Fibroblast of lung (primary cell): ENCODE data around the gene SH3PXD2A. TPM values are rescaled to one million over a fixed set of nuclear protein-coding genes. Genes with fewer than 3 reads are reported as not detected.

Experiments
- DNase-seq, 2 donors: peaks; one replicate each; pipeline versions ENCODE4 v3.0.0 to v3.0.0-alpha.2; 2010; ENCODE audit warnings: low read depth in 2 of 2
- H2AFZ ChIP-seq: 2 replicates; pipeline ENCODE4 v1.5.1; 2012; ENCODE audit warnings: low read length, control low read depth, inconsistent platforms
- H3K27ac ChIP-seq: 2 replicates; pipeline ENCODE4 v1.5.1; 2011; ENCODE audit warnings: low read length, control low read depth; ENCODE audit not compliant: insufficient read depth
- H3K27me3 ChIP-seq: 2 replicates; pipeline ENCODE4 v1.5.1; 2011; ENCODE audit warnings: mild to moderate bottlenecking, low read length; ENCODE audit not compliant: control insufficient read depth, insufficient read depth
- H3K36me3 ChIP-seq: 2 replicates; pipeline ENCODE4 v1.5.1; 2011; ENCODE audit warnings: low read length; ENCODE audit not compliant: control insufficient read depth, insufficient read depth
- H3K4me1 ChIP-seq: 2 replicates; pipeline ENCODE4 v1.5.1; 2011; ENCODE audit warnings: low read length; ENCODE audit not compliant: control insufficient read depth, insufficient read depth; ENCODE audit errors: extremely low read depth
- H3K4me2 ChIP-seq: 2 replicates; pipeline ENCODE4 v1.5.1; 2011; ENCODE audit warnings: low read length, control low read depth; ENCODE audit not compliant: insufficient read depth; ENCODE audit errors: extremely low read depth
- H3K4me3 ChIP-seq, 4 experiments: fragments of 200-600 bp in 1 of 4; sonication (generic) in 1 of 4; replicated peaks in 1 of 4; 2 replicates each; pipeline ENCODE4 v1.5.1; 2011 to 2016; ENCODE audit warnings: low read length in 4 of 4, low read depth in 3 of 4, mild to moderate bottlenecking in 3 of 4, control low read depth in 2 of 4, inconsistent platforms in 1 of 4, mixed read lengths in 1 of 4; ENCODE audit not compliant: insufficient read depth in 1 of 4; ENCODE audit errors: control extremely low read depth in 1 of 4
- H3K79me2 ChIP-seq: 2 replicates; pipeline ENCODE4 v1.5.1; 2012; ENCODE audit warnings: mild to moderate bottlenecking, low read length, inconsistent platforms; ENCODE audit not compliant: control insufficient read depth, insufficient read depth
- H3K9ac ChIP-seq: 2 replicates; pipeline ENCODE4 v1.5.1; 2011; ENCODE audit warnings: mild to moderate bottlenecking, low read length, control low read depth; ENCODE audit not compliant: insufficient read depth
- H3K9me3 ChIP-seq: 2 replicates; pipeline ENCODE4 v1.5.1; 2012; ENCODE audit warnings: low read depth, low read length; ENCODE audit not compliant: control insufficient read depth, insufficient read depth
- H4K20me1 ChIP-seq: 2 replicates; pipeline ENCODE4 v1.5.1; 2011; ENCODE audit warnings: low read length; ENCODE audit not compliant: control insufficient read depth, insufficient read depth; ENCODE audit errors: extremely low read depth
- CTCF ChIP-seq, 2 donors: IDR thresholded peaks in 1 of 2; conservative IDR thresholded peaks in 1 of 2; 1 replicate in 1 of 2; 2 replicates in 1 of 2; pipeline ENCODE4 v1.5.1; 2011 to 2012; ENCODE audit warnings: low read length in 2 of 2, control low read depth in 1 of 2, inconsistent platforms in 1 of 2, low read depth in 1 of 2, mild to moderate bottlenecking in 1 of 2
- EZH2 ChIP-seq: IDR thresholded peaks from 2 replicates; pipeline ENCODE4 v1.5.1; 2012; ENCODE audit warnings: low read length, control low read depth, mild to moderate bottlenecking; ENCODE audit errors: missing control alignments
- polyA plus RNA-seq, 2 donors: library from polyadenylated mRNA; depleted of rRNA in 1 of 2; stranded (reverse) in 1 of 2; unstranded in 1 of 2; fragments of >200 nt; gene quantifications; 2 replicates each; pipeline ENCODE4 v1.2.1, GENCODE V29; 2011 to 2012; ENCODE audit warnings: missing spikeins in 1 of 2
- total RNA-seq: library from RNA; depleted of rRNA; stranded (reverse); fragments of >200 nt; gene quantifications from 2 replicates; pipeline ENCODE4 v1.2.1, GENCODE V29; 2014

SH3PXD2A gene
- total and polyA plus RNA-seq, 2 donors (not counting 1 experiment from before 2014, with no cell fraction given) = 25.5 to 33.2 TPM

- Histone ChIP-seq H3K36me3 (peaks cover 5% of the 10 kb centered on the region), H3K27me3 (no peaks in the 10 kb centered on the region), H3K79me2 (no peaks in the 10 kb centered on the region), H3K4me3 (no peak overlapping the region), H3K4me2 (no peak overlapping the region), H3K9ac (no peak overlapping the region), H3K9me3 (no peaks in the 10 kb centered on the region), H3K27ac (no peak overlapping the region), H4K20me1 (no peaks in the 10 kb centered on the region), H2AFZ (no peak overlapping the region), H3K4me1 (peaks cover 17% of the 10 kb centered on the region)
- TF ChIP-seq CTCF (conservative IDR thresholded peaks at IDR 0.05 in 1 of 2, IDR thresholded peaks at IDR 0.05 in 1 of 2; ENCODE audit: low read depth in 1 of 2, low read length in 2 of 2) (peak in 1 of 2 donors; percentile 7), EZH2 (no peak)
- no peak for DNase-seq
Measured at GRCh38 chr10:103897241-103897774, 41.9 kb upstream of the SH3PXD2A start.

GRCh38 chr10:103896225-103896624 lies 40.8 kb upstream of the SH3PXD2A start:
- DNase-seq = peak; percentile 13 to 63
- peaks cover 5% of the 10 kb centered on the region for H3K36me3 ChIP-seq
- H3K27ac ChIP-seq = peak overlapping the region; percentile 65
- no peaks in the 10 kb centered on the region for H3K79me2 ChIP-seq
- H2AFZ ChIP-seq = no peak overlapping the region
- H4K20me1 ChIP-seq = no peaks in the 10 kb centered on the region
- H3K4me2 ChIP-seq = no peak overlapping the region
- no peak for TF ChIP-seq CTCF (conservative IDR thresholded peaks at IDR 0.05 in 1 of 2, IDR thresholded peaks at IDR 0.05 in 1 of 2; ENCODE audit: low read depth in 1 of 2, low read length in 2 of 2)
- TF ChIP-seq EZH2 = no peak
- no peaks in the 10 kb centered on the region for H3K9me3 ChIP-seq
- H3K4me1 ChIP-seq = peaks cover 17% of the 10 kb centered on the region
- no peak overlapping the region for H3K9ac ChIP-seq
- H3K27me3 ChIP-seq = no peaks in the 10 kb centered on the region
- no peak overlapping the region for H3K4me3 ChIP-seq

- H3K4me1 ChIP-seq = peaks cover 17% of the 10 kb centered on the region
- no peaks in the 10 kb centered on the region for H3K27me3 ChIP-seq
- H4K20me1 ChIP-seq = no peaks in the 10 kb centered on the region
- peak overlapping the region; percentile 65 for H3K27ac ChIP-seq
- peaks cover 5% of the 10 kb centered on the region for H3K36me3 ChIP-seq
- no peaks in the 10 kb centered on the region for H3K9me3 ChIP-seq
- no peak overlapping the region for H3K9ac ChIP-seq
- no peak overlapping the region for H2AFZ ChIP-seq
- H3K4me3 ChIP-seq = no peak overlapping the region
- no peaks in the 10 kb centered on the region for H3K79me2 ChIP-seq
- peak; percentile 69 to 73 for DNase-seq
- peak overlapping the region; percentile 28 for H3K4me2 ChIP-seq
- TF ChIP-seq CTCF (conservative IDR thresholded peaks at IDR 0.05 in 1 of 2, IDR thresholded peaks at IDR 0.05 in 1 of 2; ENCODE audit: low read depth in 1 of 2, low read length in 2 of 2) (no peak), EZH2 (no peak)
Measured at GRCh38 chr10:103895411-103896186, 40.2 kb upstream of the SH3PXD2A start.
